PC-3 (cell line): Measurements from ENCODE around the gene PPM1L. TPM values are rescaled to one million over a fixed set of nuclear protein-coding genes. Genes with fewer than 3 reads are reported as not detected.
"Not testable (repeated sequence)": the region's sequence is repeated elsewhere in the genome, so short reads cannot be mapped to it uniquely, and the experiment has no call there.

Source experiments
- ATAC-seq: fragments of 200-7000 bp; cut with Tn5 transposase; 2 replicates; pipeline ENCODE4 v1.9.1; 2020; ENCODE audit warnings: mild to moderate bottlenecking, moderate library complexity
- BruUV-seq: library from RNA; stranded (reverse); fragments of 400-500 nt; replicated peaks from 2 replicates; lab custom pipeline; 2021; lab: Mats Ljungman, UMichigan
- CTCF ChIA-PET: fragments of 300-600 bp; sonication (Branson Sonifier 250); formaldehyde crosslinking; loops from one replicate; lab custom pipeline; 2022; ENCODE audit warnings: antibody characterized with exemption; lab: Charles Lee
- POLR2A ChIA-PET: fragments of 300-600 bp; sonication (Branson Sonifier 250); formaldehyde crosslinking; loops from one replicate; lab custom pipeline; 2022; ENCODE audit warnings: antibody characterized with exemption; ENCODE audit not compliant: unreplicated experiment; lab: Charles Lee
- DNase-seq: peaks from one replicate; pipeline ENCODE4 v3.0.0-alpha.2; 2015
- H2AFZ ChIP-seq: fragments of 300-600 bp; sonication (generic); 2 replicates; pipeline ENCODE4 v1.6.0; 2016; ENCODE audit warnings: antibody characterized with exemption, low read length
- H3F3A ChIP-seq: fragments of 300-600 bp; sonication (generic); one replicate; pipeline ENCODE4 v1.6.0; 2017; ENCODE audit warnings: antibody characterized with exemption, low read length, control low read depth, mild to moderate bottlenecking; ENCODE audit not compliant: unreplicated experiment
- H3K27ac ChIP-seq: fragments of 300-600 bp; sonication (generic); 2 replicates; pipeline ENCODE4 v1.5.1; 2016; ENCODE audit warnings: mild to moderate bottlenecking, low read length
- H3K27me3 ChIP-seq: fragments of 300-600 bp; sonication (generic); 2 replicates; pipeline ENCODE4 v1.6.1; 2016; ENCODE audit warnings: low read length, mixed read lengths
- H3K36me3 ChIP-seq: fragments of 300-600 bp; sonication (generic); 2 replicates; pipeline ENCODE4 v1.6.1; 2016; ENCODE audit warnings: low read depth, mixed run types, low read length, mixed read lengths
- H3K4me1 ChIP-seq: fragments of 300-600 bp; sonication (generic); 2 replicates; pipeline ENCODE4 v1.5.1; 2016; ENCODE audit warnings: low read length; ENCODE audit not compliant: insufficient read depth
- H3K4me2 ChIP-seq: fragments of 300-600 bp; sonication (generic); 2 replicates; pipeline ENCODE4 v1.6.0; 2016; ENCODE audit warnings: low read length
- H3K4me3 ChIP-seq: fragments of 300-600 bp; sonication (generic); 2 replicates; pipeline ENCODE4 v1.5.1; 2016; ENCODE audit warnings: mild to moderate bottlenecking, low read length, mixed read lengths
- H3K79me2 ChIP-seq: fragments of 300-600 bp; sonication (generic); 2 replicates; pipeline ENCODE4 v1.6.1; 2017; ENCODE audit warnings: low read length, mixed read lengths
- H3K9ac ChIP-seq: fragments of 300-600 bp; sonication (generic); 2 replicates; pipeline ENCODE4 v1.6.0; 2016; ENCODE audit warnings: mild to moderate bottlenecking, low read length
- H3K9me2 ChIP-seq: fragments of 300-600 bp; sonication (generic); replicated peaks from 2 replicates; pipeline ENCODE4 v1.6.1; 2016; ENCODE audit warnings: mixed run types, low read length, mixed read lengths
- H3K9me3 ChIP-seq: fragments of 300-600 bp; sonication (generic); 2 replicates; pipeline ENCODE4 v1.6.1; 2016; ENCODE audit warnings: low read length, mixed read lengths
- H4K20me1 ChIP-seq: fragments of 300-600 bp; sonication (generic); 2 replicates; pipeline ENCODE4 v1.6.1; 2016; ENCODE audit warnings: low read length, mixed read lengths
- EZH2 ChIP-seq: fragments of 300-600 bp; sonication (generic); IDR thresholded peaks from one replicate; pipeline ENCODE4 v1.6.1; 2017; ENCODE audit warnings: antibody characterized with exemption, mild to moderate bottlenecking, low read length; ENCODE audit not compliant: unreplicated experiment
- EZH2phosphoT487 ChIP-seq: fragments of 300-600 bp; sonication (generic); IDR thresholded peaks from 2 replicates; pipeline ENCODE4 v1.6.1; 2018; ENCODE audit warnings: mild to moderate bottlenecking, antibody characterized with exemption, low read length, borderline replicate concordance
- intact Hi-C: fragments of 100-400 bp; cut with micrococcal nuclease; formaldehyde crosslinking; loops from 2 replicates; pipeline ENCODE4 v1.9.0; 2023
- total RNA-seq: library from RNA; depleted of rRNA; stranded (reverse); fragments of >200 nt; gene quantifications from 2 replicates; pipeline ENCODE4 v1.2.3, GENCODE V29; 2014
- TF ChIP-seq, protein P1 (sequence below): fragments of 300-600 bp; sonication (generic); conservative IDR thresholded peaks from 2 replicates; pipeline ENCODE4 v1.5.1; 2017; ENCODE audit warnings: antibody characterized with exemption, low read depth, mild to moderate bottlenecking, low read length

PPM1L gene
- total RNA-seq, 1 experiment from 2014 or later, result 7.0 TPM

DNA sequence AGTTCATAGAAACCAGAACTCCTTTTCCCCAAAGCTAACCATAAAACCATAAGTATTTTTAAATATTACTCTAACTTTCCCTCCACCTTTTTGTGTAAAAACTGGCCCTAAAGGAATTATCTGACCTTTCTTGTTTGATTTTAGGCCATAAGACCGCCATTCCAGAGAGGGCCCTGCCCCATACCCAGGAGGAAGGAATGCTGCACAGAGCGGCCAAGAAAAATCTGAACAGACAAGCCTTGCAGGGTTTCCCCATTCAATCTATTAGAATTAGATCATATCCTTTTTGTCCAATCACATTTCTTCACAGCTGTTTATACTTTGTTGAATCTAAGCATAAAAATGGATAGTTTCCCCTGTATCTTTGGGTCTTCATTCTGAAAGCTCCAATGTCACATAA is 252.1 kb downstream of the PPM1L start:
- no peaks in the 10 kb centered on the region for H3F3A ChIP-seq
- H3K27me3 ChIP-seq, result no peaks in the 10 kb centered on the region
- H3K4me1 ChIP-seq, result no peaks in the 10 kb centered on the region
- BruUV-seq, result no TSS peak
- no peak overlapping the region for H3K27ac ChIP-seq
- peak; percentile 12 for DNase-seq
- no peak for TF ChIP-seq EZH2phosphoT487
- TF ChIP-seq EZH2, result no peak
- TF ChIP-seq, protein P1, sequence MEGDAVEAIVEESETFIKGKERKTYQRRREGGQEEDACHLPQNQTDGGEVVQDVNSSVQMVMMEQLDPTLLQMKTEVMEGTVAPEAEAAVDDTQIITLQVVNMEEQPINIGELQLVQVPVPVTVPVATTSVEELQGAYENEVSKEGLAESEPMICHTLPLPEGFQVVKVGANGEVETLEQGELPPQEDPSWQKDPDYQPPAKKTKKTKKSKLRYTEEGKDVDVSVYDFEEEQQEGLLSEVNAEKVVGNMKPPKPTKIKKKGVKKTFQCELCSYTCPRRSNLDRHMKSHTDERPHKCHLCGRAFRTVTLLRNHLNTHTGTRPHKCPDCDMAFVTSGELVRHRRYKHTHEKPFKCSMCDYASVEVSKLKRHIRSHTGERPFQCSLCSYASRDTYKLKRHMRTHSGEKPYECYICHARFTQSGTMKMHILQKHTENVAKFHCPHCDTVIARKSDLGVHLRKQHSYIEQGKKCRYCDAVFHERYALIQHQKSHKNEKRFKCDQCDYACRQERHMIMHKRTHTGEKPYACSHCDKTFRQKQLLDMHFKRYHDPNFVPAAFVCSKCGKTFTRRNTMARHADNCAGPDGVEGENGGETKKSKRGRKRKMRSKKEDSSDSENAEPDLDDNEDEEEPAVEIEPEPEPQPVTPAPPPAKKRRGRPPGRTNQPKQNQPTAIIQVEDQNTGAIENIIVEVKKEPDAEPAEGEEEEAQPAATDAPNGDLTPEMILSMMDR, result no peak
- intact Hi-C loops, result no loop called here
- H2AFZ ChIP-seq, result no peak overlapping the region
- no peak overlapping the region for H3K9ac ChIP-seq
- no peak overlapping the region for H3K4me2 ChIP-seq
- ChIA-PET POLR2A (no interaction called here), CTCF (no interaction called here)
- H3K9me2 ChIP-seq, result no peaks in the 10 kb centered on the region
- H3K79me2 ChIP-seq, result no peaks in the 10 kb centered on the region
- no peak for ATAC-seq
- H3K36me3 ChIP-seq, result no peaks in the 10 kb centered on the region
- no peaks in the 10 kb centered on the region for H3K9me3 ChIP-seq
- no peaks in the 10 kb centered on the region for H4K20me1 ChIP-seq
- no peak overlapping the region for H3K4me3 ChIP-seq

DNA sequence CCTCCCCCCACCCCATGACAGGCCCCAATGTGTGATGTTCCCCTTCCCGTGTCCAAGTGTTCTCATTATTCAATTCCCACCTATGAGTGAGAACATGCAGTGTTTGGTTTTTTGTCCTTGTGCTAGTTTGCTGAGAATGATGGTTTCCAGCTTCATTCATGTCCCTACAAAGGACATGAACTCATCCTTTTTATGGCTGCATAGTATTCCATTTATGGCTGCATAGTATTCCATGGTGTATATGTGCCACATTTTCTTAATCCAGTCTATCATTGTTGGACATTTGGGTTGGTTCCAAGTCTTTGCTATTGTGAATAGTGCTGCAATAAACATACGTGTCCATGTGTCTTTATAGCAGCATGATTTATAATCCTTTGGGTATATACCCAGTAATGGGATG is 254.1 kb downstream of the PPM1L start:
- intact Hi-C loops, H3K36me3 ChIP-seq: not testable (repeated sequence)

DNA sequence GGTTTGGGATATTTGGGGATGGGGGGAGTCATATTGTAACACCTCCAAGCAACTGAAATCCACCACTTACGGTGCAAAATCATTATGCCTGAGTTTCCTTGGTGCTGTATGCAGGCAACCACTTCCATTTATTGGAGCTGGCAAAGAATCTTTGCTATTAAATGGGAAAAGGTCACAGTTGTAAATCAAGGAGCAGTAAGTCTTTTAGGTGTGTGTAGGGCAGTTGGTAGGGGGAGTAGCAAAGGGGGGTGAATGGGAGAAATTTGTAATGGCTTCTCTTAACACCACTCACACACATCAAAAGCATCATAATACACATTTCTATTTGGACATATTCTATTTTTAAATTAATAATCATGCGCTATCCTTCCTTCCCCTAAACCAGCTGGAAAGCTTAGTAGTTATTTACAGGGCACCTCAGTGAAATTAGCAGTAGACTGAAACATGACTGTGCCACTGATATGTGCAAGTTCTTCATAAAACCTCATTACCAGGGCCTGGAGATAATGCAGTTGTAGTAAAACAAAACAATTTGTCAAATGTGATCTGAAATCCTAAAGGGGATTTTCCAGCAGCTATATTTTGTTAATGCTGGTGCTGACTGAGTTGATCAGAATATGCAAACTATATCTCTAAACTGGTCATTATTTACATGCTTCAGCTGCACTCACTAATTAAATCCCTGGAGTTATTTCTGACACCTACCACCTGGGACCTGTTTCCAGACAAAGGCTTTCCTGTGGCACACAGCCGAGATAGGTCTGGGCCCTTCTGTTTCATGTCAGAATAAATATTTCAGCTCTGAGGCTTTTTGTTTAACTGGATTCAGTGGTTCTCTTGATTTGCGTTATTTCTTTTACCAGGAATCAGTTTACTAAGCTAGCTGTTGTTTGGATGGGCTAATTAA is 259.1 kb downstream of the PPM1L start:
- no peaks in the 10 kb centered on the region for H3K36me3 ChIP-seq
- no peak overlapping the region for H3K4me2 ChIP-seq
- ChIA-PET POLR2A (no interaction called here), CTCF (no interaction called here)
- DNase-seq (no peak), ATAC-seq (no peak)
- no peaks in the 10 kb centered on the region for H3K9me2 ChIP-seq
- H3K79me2 ChIP-seq, result no peaks in the 10 kb centered on the region
- no peaks in the 10 kb centered on the region for H3F3A ChIP-seq
- H3K9me3 ChIP-seq, result no peaks in the 10 kb centered on the region
- BruUV-seq, result no TSS peak
- intact Hi-C loops, result no loop called here
- H3K9ac ChIP-seq, result no peak overlapping the region
- no peak overlapping the region for H3K4me3 ChIP-seq
- no peaks in the 10 kb centered on the region for H3K27me3 ChIP-seq
- H2AFZ ChIP-seq, result no peak overlapping the region
- H3K4me1 ChIP-seq, result no peaks in the 10 kb centered on the region
- TF ChIP-seq EZH2 (no peak), EZH2phosphoT487 (no peak)
- TF ChIP-seq, protein P1, result no peak
- H4K20me1 ChIP-seq, result no peaks in the 10 kb centered on the region
- H3K27ac ChIP-seq, result no peak overlapping the region

More for the DNA sequence above, 254.1 kb downstream of the PPM1L start:
- H3K27ac ChIP-seq, BruUV-seq, H3F3A ChIP-seq, H3K79me2 ChIP-seq, CTCF ChIA-PET, H4K20me1 ChIP-seq, H3K9me3 ChIP-seq, ATAC-seq, H3K9me2 ChIP-seq, DNase-seq, H2AFZ ChIP-seq, H3K4me3 ChIP-seq, H3K4me1 ChIP-seq, H3K27me3 ChIP-seq, H3K4me2 ChIP-seq, H3K9ac ChIP-seq: not testable (repeated sequence)
- POLR2A ChIA-PET, result interaction anchor here (0.6 kb wide), 1 partner anchor 15 kb away, joined by 3 read pairs; no protein-coding TSS in a partner anchor
